Measurements from ENCODE around the gene APAF1.

APAF1 gene

GRCh38 chr12:98783420-98783819, 138.3 kb downstream of the APAF1 start:
- Histone ChIP-seq H3K36me3 (ENCODE audit: insufficient read depth, low read length) (no peaks in the 10 kb centered on the region), H3K4me1 (ENCODE audit: insufficient read depth, low read length) (no peaks in the 10 kb centered on the region; the same call in 1 of the 2 replicates), H3K9ac (ENCODE audit: low read depth, low read length) (no peak overlapping the region), H3K9me3 (ENCODE audit: control insufficient read depth, insufficient read depth, low read length) (no peaks in the 10 kb centered on the region)
